H1 (cell line): Measurements from ENCODE around the gene NR2C2. TPM values are rescaled to one million over a fixed set of nuclear protein-coding genes. Genes with fewer than 3 reads are reported as not detected.
A peak's percentile ranks its signal among the peaks of the same experiment; 100 is the strongest.

Experiments used
- KDM4A ChIP-seq: IDR thresholded peaks from one replicate; pipeline ENCODE4 v1.7.1; 2012; ENCODE audit warnings: low read depth, mild to moderate bottlenecking, moderate library complexity, low read length, inconsistent platforms; ENCODE audit not compliant: severe bottlenecking
- KDM5A ChIP-seq: fragments of 200-600 bp; IDR thresholded peaks from 2 replicates; pipeline ENCODE4 v1.7.1; 2012; ENCODE audit warnings: mild to moderate bottlenecking, low read length, inconsistent platforms, mixed read lengths
- RAD21 ChIP-seq, 2 experiments: IDR thresholded peaks in 1 of 2; conservative IDR thresholded peaks in 1 of 2; 2 replicates each; pipeline ENCODE4 v1.6.1; 2011; ENCODE audit warnings: low read depth in 2 of 2, low read length in 2 of 2, improper control_type of control experiment in 1 of 2, inconsistent platforms in 1 of 2, mild to moderate bottlenecking in 1 of 2, moderate library complexity in 1 of 2
- polyA plus RNA-seq, 7 experiments: library from polyadenylated mRNA; depleted of rRNA in 3 of 7; stranded (reverse) in 5 of 7; unstranded in 2 of 7; fragments of >200 nt in 5 of 7; fragments of 200-250 nt in 2 of 7; gene quantifications; 1 replicate in 5 of 7; 2 replicates in 1 of 7; 4 replicates in 1 of 7; pipeline versions ENCODE4 v1.2.1 to v1.2.3, GENCODE V29; 2011 to 2013; ENCODE audit warnings: missing spikeins in 2 of 7, mixed read lengths in 2 of 7
- total RNA-seq: library from RNA; stranded (reverse); fragmentation: NEBNext Ultra II Directional; extraction: Animal tissue kit (Norgen Biotek cat#: 25700); gene quantifications from 2 replicates; pipeline ENCODE4 v1.2.1, GENCODE V29; 2021
- TF ChIP-seq, protein P1 (sequence below), 3 experiments: IDR thresholded peaks; 1 replicate in 2 of 3; 2 replicates in 1 of 3; pipeline versions ENCODE4 v1.5.1 to v1.6.1; 2011; ENCODE audit warnings: low read length in 3 of 3, mild to moderate bottlenecking in 3 of 3, inconsistent platforms in 2 of 3, low read depth in 1 of 3, moderate library complexity in 1 of 3; ENCODE audit not compliant: insufficient read depth in 1 of 3; ENCODE audit errors: control extremely low read depth in 1 of 3
- TF ChIP-seq, protein P2 (sequence below): IDR thresholded peaks from 2 replicates; pipeline ENCODE4 v1.6.1; 2012; ENCODE audit warnings: inconsistent platforms

The NR2C2 gene
- total and polyA plus RNA-seq, 2 of the 8 experiments (the other 6 are each of a cell fraction or from before 2014, with no cell fraction given) = 16.6 to 44.4 TPM

GRCh38 chr3:14921034-14921616 is 26.3 kb upstream of the NR2C2 start (continued):
- TF ChIP-seq, protein P1, sequence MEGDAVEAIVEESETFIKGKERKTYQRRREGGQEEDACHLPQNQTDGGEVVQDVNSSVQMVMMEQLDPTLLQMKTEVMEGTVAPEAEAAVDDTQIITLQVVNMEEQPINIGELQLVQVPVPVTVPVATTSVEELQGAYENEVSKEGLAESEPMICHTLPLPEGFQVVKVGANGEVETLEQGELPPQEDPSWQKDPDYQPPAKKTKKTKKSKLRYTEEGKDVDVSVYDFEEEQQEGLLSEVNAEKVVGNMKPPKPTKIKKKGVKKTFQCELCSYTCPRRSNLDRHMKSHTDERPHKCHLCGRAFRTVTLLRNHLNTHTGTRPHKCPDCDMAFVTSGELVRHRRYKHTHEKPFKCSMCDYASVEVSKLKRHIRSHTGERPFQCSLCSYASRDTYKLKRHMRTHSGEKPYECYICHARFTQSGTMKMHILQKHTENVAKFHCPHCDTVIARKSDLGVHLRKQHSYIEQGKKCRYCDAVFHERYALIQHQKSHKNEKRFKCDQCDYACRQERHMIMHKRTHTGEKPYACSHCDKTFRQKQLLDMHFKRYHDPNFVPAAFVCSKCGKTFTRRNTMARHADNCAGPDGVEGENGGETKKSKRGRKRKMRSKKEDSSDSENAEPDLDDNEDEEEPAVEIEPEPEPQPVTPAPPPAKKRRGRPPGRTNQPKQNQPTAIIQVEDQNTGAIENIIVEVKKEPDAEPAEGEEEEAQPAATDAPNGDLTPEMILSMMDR (IDR thresholded peaks at IDR 0.05; ENCODE audit: control extremely low read depth in 1 of 3, insufficient read depth in 1 of 3, low read depth in 1 of 3, low read length in 3 of 3) = peak in 2 of 3 experiments; percentile 97 to 99; a peak in 3 of 4 replicates
- peak; percentile 99 to 100 for TF ChIP-seq RAD21 (IDR thresholded peaks at IDR 0.05 in 1 of 2, conservative IDR thresholded peaks at IDR 0.05 in 1 of 2; ENCODE audit: low read depth in 2 of 2, low read length in 2 of 2)
- TF ChIP-seq, protein P2, sequence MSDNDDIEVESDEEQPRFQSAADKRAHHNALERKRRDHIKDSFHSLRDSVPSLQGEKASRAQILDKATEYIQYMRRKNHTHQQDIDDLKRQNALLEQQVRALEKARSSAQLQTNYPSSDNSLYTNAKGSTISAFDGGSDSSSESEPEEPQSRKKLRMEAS = peak; percentile 19; the same call in 1 of the 2 replicates
- no peak for TF ChIP-seq KDM4A
- no peak for TF ChIP-seq KDM5A
